AG04449 (cell line): ENCODE measurements around the gene SLC7A9.

Source experiments
- CTCF ChIA-PET: fragments of 350-600 bp; formaldehyde crosslinking; extraction: SDS; loops from one replicate; lab custom pipeline; 2021; ENCODE audit warnings: antibody characterized with exemption; lab: Yijun Ruan, JAX
- POLR2A ChIA-PET: fragments of 400-600, 350-600 bp; formaldehyde crosslinking; extraction: SDS; loops from one replicate; lab custom pipeline; 2020; ENCODE audit warnings: antibody characterized with exemption, inconsistent platforms; lab: Yijun Ruan, JAX
- DNase-seq: peaks from one replicate; pipeline ENCODE4 v3.0.0-alpha.2; 2010; ENCODE audit warnings: low read depth, low spot score
- H3K4me3 ChIP-seq: 2 replicates; pipeline ENCODE4 v1.5.1; 2011; ENCODE audit warnings: low read depth, mild to moderate bottlenecking, control low read depth, low read length
- TF ChIP-seq, protein P1 (sequence below): IDR thresholded peaks from one replicate; pipeline ENCODE4 v1.5.1; 2011; ENCODE audit warnings: mild to moderate bottlenecking, moderate library complexity, low read length, control low read depth, inconsistent platforms; ENCODE audit not compliant: insufficient read depth; ENCODE audit errors: missing control alignments

The SLC7A9 gene

DNA sequence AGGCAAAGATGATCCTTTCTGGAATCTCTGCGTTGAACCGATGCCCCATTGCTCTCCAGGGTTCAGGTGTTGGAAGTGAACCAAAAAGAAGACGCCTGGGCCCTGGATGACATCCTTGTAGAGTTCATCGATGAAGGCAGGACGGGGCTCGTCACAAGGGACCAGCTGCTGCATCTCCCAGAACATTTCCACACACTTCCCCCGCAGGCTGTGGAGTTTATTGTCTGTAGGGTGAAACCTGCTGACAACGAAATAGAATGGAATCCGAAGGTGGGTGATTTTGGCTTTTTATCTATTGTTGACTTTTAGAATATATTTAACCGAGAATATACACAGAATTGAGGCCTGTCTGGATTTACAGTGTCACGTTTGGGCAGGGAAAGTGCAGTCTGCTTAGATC lies 58.4 kb downstream of the SLC7A9 start:
- ChIA-PET CTCF (no interaction called here), POLR2A (no interaction called here)
- TF ChIP-seq, protein P1, sequence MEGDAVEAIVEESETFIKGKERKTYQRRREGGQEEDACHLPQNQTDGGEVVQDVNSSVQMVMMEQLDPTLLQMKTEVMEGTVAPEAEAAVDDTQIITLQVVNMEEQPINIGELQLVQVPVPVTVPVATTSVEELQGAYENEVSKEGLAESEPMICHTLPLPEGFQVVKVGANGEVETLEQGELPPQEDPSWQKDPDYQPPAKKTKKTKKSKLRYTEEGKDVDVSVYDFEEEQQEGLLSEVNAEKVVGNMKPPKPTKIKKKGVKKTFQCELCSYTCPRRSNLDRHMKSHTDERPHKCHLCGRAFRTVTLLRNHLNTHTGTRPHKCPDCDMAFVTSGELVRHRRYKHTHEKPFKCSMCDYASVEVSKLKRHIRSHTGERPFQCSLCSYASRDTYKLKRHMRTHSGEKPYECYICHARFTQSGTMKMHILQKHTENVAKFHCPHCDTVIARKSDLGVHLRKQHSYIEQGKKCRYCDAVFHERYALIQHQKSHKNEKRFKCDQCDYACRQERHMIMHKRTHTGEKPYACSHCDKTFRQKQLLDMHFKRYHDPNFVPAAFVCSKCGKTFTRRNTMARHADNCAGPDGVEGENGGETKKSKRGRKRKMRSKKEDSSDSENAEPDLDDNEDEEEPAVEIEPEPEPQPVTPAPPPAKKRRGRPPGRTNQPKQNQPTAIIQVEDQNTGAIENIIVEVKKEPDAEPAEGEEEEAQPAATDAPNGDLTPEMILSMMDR = no peak
- no peak for DNase-seq
- no peak overlapping the region for H3K4me3 ChIP-seq

DNA sequence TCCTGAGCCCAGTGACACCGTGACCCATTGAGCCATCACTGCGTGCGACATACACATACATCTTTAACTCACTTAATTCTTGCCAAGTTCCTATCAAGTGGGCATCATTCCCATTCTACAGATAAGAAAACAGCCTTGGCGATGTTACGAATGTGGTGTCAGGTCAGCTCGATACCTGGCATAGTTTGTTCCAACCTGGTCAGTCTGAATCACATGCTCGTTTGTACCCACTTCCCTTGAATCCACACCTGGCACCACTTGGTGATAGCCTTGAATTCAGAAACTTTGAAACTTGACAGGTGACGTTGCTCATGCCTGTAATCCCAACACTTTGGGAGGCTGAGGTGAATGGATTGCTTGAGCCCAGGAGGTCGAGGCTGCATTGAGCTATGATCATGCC lies 59.1 kb downstream of the SLC7A9 start:
- ChIA-PET POLR2A (no interaction called here), CTCF (no interaction called here)
- no peak overlapping the region for H3K4me3 ChIP-seq

DNA sequence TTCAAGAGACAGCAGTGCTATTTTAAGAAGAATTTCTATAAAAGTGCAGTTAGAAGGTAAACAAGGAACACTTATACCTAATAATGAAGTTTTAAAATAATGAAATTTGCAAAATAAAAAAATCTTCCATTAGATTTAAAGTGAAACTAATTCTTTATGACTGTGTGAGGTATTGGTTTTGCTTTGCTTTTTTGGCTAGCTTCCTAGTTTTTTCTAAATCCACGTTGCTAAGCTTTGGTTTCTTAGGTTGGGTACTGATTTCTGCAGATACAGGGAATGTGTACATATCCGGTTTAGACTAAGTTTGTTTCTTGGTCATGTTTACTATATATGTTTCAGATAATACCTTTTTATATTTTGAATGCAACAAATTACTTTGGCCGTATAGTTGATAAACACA lies 59.8 kb downstream of the SLC7A9 start:
- DNase-seq = no peak
- no peak overlapping the region for H3K4me3 ChIP-seq
- ChIA-PET CTCF (no interaction called here), POLR2A (no interaction called here)
- TF ChIP-seq, protein P1 = no peak

More for the DNA sequence above, 59.1 kb downstream of the SLC7A9 start:
- TF ChIP-seq, protein P1 = no peak
- DNase-seq = no peak

DNA sequence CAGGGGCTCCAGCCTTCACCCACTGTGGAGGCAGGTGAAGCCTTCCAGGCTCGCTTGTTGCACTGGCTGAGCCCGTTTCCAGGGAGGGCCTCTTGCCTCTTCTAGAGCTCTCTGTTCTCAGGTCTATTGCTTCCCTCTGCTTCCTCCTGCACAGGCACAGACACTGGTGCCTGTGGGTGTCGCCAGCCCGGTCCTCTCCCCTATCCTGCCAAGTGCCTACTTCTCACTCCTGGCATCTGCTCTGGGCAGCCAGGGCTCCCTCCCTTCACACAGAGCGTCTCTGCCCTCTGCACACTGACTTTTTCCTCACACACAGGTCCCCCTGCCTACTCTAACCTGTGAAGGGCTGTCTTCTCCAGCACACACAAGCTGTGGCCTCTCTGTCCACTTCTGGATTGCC lies 60.3 kb downstream of the SLC7A9 start:
- DNase-seq = no peak
- TF ChIP-seq, protein P1 = no peak
- H3K4me3 ChIP-seq = no peak overlapping the region
- ChIA-PET CTCF (no interaction called here), POLR2A (no interaction called here)

DNA sequence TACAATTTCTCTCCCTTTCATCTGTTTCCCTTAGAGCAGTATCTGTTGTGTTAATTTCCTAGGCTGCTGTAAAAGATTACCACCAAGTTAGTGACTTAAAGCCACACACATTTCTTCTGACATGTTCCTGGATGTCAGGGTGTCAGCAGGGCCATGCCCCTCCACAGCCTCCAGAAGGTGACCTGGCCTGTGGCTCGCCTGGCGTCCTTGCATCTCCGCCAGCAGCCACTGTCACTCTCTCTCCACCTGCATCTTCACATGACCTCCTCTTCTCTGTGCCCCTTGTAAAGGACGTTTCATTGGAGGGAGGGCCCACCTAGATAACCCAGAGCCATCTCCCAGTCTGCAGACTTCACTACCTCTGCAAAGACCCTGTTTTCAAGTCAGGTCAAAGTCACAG lies 61.3 kb downstream of the SLC7A9 start:
- ChIA-PET CTCF (no interaction called here), POLR2A (no interaction called here)
- TF ChIP-seq, protein P1 = no peak
- H3K4me3 ChIP-seq = no peak overlapping the region
- DNase-seq = no peak

DNA sequence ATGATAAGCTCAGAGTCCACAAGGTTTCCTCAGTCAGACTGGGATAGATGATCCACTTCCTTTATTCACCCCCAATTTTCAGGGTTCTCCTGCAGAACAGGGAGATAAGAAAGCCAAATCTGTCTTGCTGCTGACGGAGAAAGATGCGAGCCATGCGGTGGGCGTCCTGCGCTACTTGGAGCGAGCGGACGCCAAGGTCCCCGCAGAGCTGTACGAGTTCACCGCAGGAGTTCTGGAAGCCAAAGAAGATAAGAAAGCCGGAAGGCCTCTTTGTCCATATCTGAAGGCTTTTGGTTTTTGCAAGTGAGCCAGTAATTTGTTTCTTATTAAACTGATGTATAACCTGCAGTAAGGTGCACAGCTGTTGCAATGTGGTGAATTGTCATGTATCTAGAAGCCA lies 66.7 kb downstream of the SLC7A9 start:
- TF ChIP-seq, protein P1 = no peak
- ChIA-PET CTCF (no interaction called here), POLR2A (no interaction called here)
- H3K4me3 ChIP-seq = no peak overlapping the region
- DNase-seq = no peak
